Ovary (tissue), 9 donors: ENCODE results near the gene WDR7. TPM values are rescaled to one million over a fixed set of nuclear protein-coding genes. Genes with fewer than 3 reads are reported as not detected.

Experiments used
- DNase-seq, 5 donors: peaks; one replicate each; pipeline ENCODE4 v3.0.0-alpha.2; 2019 to 2020
- H3K27ac ChIP-seq, 2 donors: fragments of 200-600 bp; one replicate each; pipeline versions ENCODE4 v1.5.1 to v1.8.0; 2019 to 2022
- H3K27me3 ChIP-seq: fragments of 200-600 bp; one replicate; pipeline ENCODE4 v1.8.0; 2022
- H3K36me3 ChIP-seq: fragments of 200-600 bp; sonication (generic); one replicate; pipeline ENCODE4 v1.5.1; 2019
- H3K4me1 ChIP-seq: one replicate; pipeline ENCODE4 v1.8.1; 2013; ENCODE audit warnings: mild to moderate bottlenecking, moderate library complexity; ENCODE audit not compliant: insufficient read depth
- H3K4me3 ChIP-seq: fragments of 200-600 bp; sonication (generic); one replicate; pipeline ENCODE4 v1.5.1; 2017
- H3K9me3 ChIP-seq, 2 donors: fragments of 200-600 bp in 1 of 2; sonication (generic) in 1 of 2; one replicate each; pipeline versions ENCODE4 v1.5.1 to v1.8.1; 2013 to 2019; ENCODE audit warnings: mild to moderate bottlenecking in 1 of 2, moderate library complexity in 1 of 2
- EP300 ChIP-seq: sonication (generic); formaldehyde crosslinking; IDR thresholded peaks from one replicate; pipeline ENCODE4 v1.6.1; 2017; ENCODE audit warnings: antibody characterized with exemption
- POLR2A ChIP-seq: fragments of 450-650 bp; IDR thresholded peaks from one replicate; pipeline ENCODE4 v1.6.1; 2017; ENCODE audit warnings: antibody characterized with exemption, mild to moderate bottlenecking, moderate library complexity
- WGBS, 3 donors: extraction: QIAGEN DNeasy Blood & Tissue Kit in 1 of 3; methylation state at CpG; one replicate each; pipeline versions ENCODE4 v1.1.5 to v1.1.7; 2013 to 2017; 5-methylcytosine and 5-hydroxymethylcytosine counted together
- intact Hi-C, 4 donors: fragments of 100-400 bp; cut with DNase I; formaldehyde crosslinking; loops; one replicate each; pipeline versions ENCODE4 v1.11.0 to v1.15.1; 2022 to 2023
- polyA plus RNA-seq, 2 donors: library from polyadenylated mRNA; stranded (reverse); fragments of 200-250 nt in 1 of 2; fragments of 350-450 nt in 1 of 2; fragmentation: Illumina TruSeq in 1 of 2; extraction: RNeasy Lipid Tissue Mini Kit (QIAGEN cat#74804) in 1 of 2; gene quantifications; one replicate each; pipeline ENCODE4 v1.2.3, GENCODE V29; 2013 to 2014
- total RNA-seq, 7 donors: library from RNA; depleted of rRNA in 2 of 7; stranded (reverse); fragments of >200 nt in 2 of 7; fragmentation: NEBNext Ultra II Directional in 3 of 7; extraction: Animal tissue kit (Norgen Biotek cat#: 25700) in 3 of 7; gene quantifications; one replicate each; pipeline versions ENCODE4 v1.1.0 to v1.2.4, GENCODE V29; 2016 to 2023
- TF ChIP-seq, protein P1 (sequence below), 3 donors: fragments of 450-650 bp in 2 of 3; fragments of 200-600 bp in 1 of 3; IDR thresholded peaks; one replicate each; pipeline versions ENCODE4 v1.5.1 to v1.8.0; 2016 to 2022; ENCODE audit warnings: antibody characterized with exemption in 3 of 3, mild to moderate bottlenecking in 1 of 3
- donor health status: DM: no; HTN: no; CAD: no; lungs with moderate emphysema.
- donor health status: DM: no; HTN: no; CAD: no.
- donor health status: Bipolar disorder and iron deficiency.
- donor health status: DM: yes; HTN: yes; CAD: no.
- donor health status: DM: no; HTN: no; CAD: no.
- donor health status: DM: yes; HTN: yes; CAD: no.

WDR7 gene
- total and polyA plus RNA-seq, 9 donors: 4.8 to 29.1 (median 24.7) TPM

DNA sequence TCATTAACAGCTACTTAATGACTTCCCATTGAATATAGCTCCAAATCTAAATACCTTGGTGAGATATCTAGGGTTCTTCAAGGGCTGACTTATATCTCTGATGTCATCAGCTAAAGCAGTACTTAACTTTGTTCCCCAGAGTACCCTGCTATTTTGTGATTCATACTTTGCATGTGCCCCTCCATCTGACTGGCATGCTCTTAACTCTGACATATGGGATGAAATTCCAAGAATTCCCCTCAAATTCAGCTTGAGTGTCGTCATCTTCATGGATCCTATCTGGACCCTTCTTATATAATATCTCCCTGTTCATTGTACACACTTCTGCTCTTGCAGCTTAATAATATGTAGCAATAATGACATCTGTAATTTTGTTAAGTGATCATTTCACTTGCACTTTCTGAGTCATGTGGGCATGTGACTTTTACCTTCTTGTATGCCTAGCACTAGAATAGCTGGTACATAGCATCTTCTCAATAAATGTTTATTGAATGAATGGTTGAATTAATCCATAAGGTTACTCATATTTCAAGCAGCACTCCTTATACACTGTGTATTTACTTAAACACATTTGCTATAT, 172.9 kb downstream of the WDR7 start:
- H3K4me3 ChIP-seq: no peak overlapping the region
- no peaks in the 10 kb centered on the region for H3K36me3 ChIP-seq
- no peaks in the 10 kb centered on the region for H3K9me3 ChIP-seq
- DNase-seq: no peak
- intact Hi-C loops: no loop called here
- TF ChIP-seq, protein P1, sequence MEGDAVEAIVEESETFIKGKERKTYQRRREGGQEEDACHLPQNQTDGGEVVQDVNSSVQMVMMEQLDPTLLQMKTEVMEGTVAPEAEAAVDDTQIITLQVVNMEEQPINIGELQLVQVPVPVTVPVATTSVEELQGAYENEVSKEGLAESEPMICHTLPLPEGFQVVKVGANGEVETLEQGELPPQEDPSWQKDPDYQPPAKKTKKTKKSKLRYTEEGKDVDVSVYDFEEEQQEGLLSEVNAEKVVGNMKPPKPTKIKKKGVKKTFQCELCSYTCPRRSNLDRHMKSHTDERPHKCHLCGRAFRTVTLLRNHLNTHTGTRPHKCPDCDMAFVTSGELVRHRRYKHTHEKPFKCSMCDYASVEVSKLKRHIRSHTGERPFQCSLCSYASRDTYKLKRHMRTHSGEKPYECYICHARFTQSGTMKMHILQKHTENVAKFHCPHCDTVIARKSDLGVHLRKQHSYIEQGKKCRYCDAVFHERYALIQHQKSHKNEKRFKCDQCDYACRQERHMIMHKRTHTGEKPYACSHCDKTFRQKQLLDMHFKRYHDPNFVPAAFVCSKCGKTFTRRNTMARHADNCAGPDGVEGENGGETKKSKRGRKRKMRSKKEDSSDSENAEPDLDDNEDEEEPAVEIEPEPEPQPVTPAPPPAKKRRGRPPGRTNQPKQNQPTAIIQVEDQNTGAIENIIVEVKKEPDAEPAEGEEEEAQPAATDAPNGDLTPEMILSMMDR (IDR thresholded peaks at IDR 0.05): no peak
- no peak for TF ChIP-seq POLR2A
- TF ChIP-seq EP300: no peak
- no peaks in the 10 kb centered on the region for H3K27me3 ChIP-seq
- 92 to 100% (median 95%) methylated on average over 1 of the region's 1 CpG for WGBS, 3 donors
- no peaks in the 10 kb centered on the region for H3K4me1 ChIP-seq
- H3K27ac ChIP-seq: no peak overlapping the region

DNA sequence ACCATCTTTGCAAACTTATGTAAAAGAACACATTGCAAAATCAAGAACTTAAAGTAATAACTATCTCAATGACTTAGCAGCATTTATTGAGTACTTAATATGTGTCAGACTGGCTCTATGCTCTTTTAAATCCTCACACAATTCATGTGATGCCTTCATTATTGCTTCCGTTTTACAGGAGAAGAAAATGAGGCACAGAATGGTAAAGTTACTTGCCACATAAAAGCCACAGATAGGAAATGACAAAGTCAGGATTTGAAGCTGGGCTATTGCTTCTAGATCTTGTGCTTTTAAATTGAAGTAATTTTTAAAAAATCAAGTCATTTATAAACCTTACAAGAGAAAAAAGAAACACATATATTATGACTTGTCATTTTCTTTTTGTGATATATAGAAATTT, 174.2 kb downstream of the WDR7 start:
- H3K27ac ChIP-seq: no peak overlapping the region
- H3K27me3 ChIP-seq: no peaks in the 10 kb centered on the region
- WGBS, 3 donors: 80 to 95% (median 95%) methylated on average over 1 of the region's 1 CpG
- TF ChIP-seq, protein P1 (IDR thresholded peaks at IDR 0.05): no peak
- H3K9me3 ChIP-seq: no peaks in the 10 kb centered on the region
- intact Hi-C loops: no loop called here
- H3K4me3 ChIP-seq: no peak overlapping the region
- no peaks in the 10 kb centered on the region for H3K36me3 ChIP-seq
- no peak for DNase-seq
- no peaks in the 10 kb centered on the region for H3K4me1 ChIP-seq

DNA sequence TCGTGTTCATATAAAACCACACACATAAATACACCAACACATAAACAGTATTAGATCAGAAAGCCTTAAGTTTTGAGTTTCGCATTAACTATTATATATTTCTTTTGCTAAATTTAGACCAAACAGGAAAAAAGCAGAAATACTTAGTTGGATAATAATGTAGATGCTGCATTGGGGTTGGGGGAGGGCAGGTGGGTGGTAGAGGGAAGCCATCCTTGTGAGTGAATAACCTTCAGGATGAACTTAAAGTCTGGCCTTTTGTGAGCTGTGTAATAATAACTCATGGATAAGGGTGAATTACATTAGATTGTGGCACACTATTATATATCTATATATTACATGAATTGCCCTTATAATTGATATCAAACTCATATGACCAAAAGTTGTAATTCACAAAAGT, 174.7 kb downstream of the WDR7 start:
- Histone ChIP-seq H3K4me3 (no peak overlapping the region), H3K9me3 (no peaks in the 10 kb centered on the region), H3K4me1 (no peaks in the 10 kb centered on the region), H3K27ac (no peak overlapping the region), H3K27me3 (no peaks in the 10 kb centered on the region), H3K36me3 (no peaks in the 10 kb centered on the region)
- WGBS, 3 donors: 80 to 88% (median 82%) methylated on average over 2 of the region's 2 CpGs
- no peak for DNase-seq
- TF ChIP-seq EP300 (no peak), POLR2A (no peak)
- TF ChIP-seq, protein P1 (IDR thresholded peaks at IDR 0.05): no peak
- intact Hi-C loops: no loop called here

DNA sequence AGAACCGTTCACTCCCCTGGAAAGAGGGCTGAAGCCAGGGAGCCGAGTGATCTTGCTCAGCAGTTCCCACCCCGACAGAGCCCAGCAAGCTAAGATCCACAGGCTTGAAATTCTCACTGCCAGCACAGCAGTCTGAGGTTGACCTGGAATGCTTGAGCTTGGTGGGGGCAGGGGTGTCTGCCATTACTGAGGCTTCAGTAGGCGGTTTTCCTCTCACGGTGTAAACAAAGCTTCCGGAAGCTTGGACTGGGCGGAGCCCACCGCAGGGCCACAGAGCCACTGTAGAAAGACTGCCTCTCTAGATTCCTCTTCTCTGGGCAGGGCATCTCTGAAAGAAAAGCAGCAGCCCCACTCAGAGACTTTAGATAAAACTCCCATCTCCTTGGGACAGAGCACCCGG, 180.8 kb downstream of the WDR7 start:
- no peaks in the 10 kb centered on the region for H3K36me3 ChIP-seq
- no peak for DNase-seq
- H3K27ac ChIP-seq: no peak overlapping the region
- 86 to 91% (median 89%) methylated on average over 6 to 9 of the region's 9 CpGs for WGBS, 3 donors
- no peaks in the 10 kb centered on the region for H3K27me3 ChIP-seq
- H3K4me1 ChIP-seq: no peaks in the 10 kb centered on the region
- intact Hi-C loops: no loop called here
- H3K4me3 ChIP-seq: no peak overlapping the region
- TF ChIP-seq POLR2A (no peak), EP300 (no peak)
- TF ChIP-seq, protein P1 (IDR thresholded peaks at IDR 0.05): no peak
- H3K9me3 ChIP-seq: no peaks in the 10 kb centered on the region
